Activated gamma-delta T cell treated with anti-CD3 and anti-CD28 coated beads, Interleukin-2, amount 50 U/mL, for 16 hours (primary cell): ENCODE measurements around the gene DCUN1D5.
A peak's percentile ranks its signal among the peaks of the same experiment; 100 is the strongest.

Experiments used
- DNase-seq: peaks from one replicate; pipeline ENCODE4 v3.0.0-alpha.2; 2020; ENCODE audit warnings: low read depth

Gene DCUN1D5

DNA sequence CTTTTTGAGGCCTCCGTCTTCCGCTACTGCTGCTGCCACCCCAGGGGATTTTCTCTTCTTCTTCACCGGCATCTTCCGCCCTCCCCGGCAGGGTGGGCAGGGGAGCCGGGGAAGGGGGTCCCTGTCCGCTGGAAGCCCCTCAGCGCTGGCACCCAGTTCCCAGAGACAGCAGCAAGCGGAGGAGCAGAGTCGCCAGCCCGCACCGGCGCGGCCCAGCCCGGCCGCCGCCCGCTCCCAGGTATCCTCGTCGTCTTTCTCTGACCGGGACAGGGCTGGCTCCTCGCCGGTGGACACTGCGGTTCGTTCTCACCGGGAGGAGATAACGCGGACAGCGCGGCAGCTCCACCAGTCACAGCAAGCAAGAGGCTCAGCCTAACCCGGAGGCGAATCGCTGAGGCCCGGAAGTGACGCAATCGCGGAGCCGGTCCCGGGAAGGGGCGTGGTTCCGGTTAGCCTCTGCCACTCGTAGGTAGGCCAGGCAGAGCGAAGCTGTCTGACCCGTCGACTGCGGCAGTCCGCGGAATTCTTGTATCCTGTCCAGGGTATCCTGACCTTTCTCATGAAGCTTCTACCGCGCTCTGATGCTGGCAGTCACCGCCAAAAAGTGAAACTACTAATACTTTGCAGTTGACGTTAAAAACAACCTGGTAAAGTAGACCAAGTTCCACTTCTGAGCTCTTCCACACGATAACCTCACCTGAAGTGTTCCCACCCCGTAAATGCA lies at the start of gene DCUN1D5:
Gene DCUN1D5 (minus strand): TSS at position 360 of the 724 bp plus-strand sequence. CDS start 288 bp downstream, at position 72.
- peak; percentile 92 for DNase-seq

DNA sequence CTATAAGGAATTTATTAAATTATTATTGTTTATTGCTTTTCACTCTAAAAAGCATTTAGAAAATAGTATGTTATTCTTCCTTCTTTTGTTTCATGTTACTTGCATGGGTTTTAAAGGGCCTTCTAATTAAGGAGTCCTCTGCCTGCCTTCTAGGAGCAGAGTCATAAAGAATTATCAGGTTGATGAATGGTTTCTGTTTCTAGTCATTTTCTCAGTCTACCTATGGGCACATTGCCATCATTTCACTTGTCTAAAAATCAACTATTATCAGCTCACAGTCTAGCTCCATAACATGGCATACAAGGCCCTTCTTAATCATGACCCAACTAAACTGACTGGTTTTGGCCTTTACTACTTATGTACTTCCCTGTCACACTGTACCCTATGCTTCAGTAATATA lies 33.5 kb upstream of the DCUN1D5 start:
- no peak for DNase-seq

- DNase-seq = no peak
These were observed 22.9 kb upstream of the DCUN1D5 start for GRCh38 chr11:103114836-103115235.

- DNase-seq = no peak
These were observed 20.4 kb upstream of the DCUN1D5 start for GRCh38 chr11:103112364-103112763.

DNA sequence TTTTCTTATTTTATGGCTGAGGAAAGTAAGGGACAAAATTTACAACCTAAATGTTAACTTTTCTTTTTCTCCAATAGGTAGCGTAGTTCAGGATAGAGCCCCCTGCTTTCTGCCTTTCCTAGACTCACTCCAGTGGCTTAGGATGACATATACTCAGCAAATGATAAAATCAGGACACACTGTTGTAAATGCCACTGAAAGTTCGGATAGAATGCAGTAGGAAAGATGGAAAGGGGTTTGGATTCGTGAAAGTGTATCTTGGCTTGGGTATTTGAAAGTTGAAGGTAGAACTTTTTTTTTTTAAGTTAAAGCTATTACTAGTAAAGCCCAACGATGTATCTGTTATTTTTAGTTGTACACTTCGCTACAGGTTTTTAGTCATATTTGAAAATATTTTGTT lies 19.4 kb upstream of the DCUN1D5 start:
- no peak for DNase-seq

- no peak for DNase-seq
These were observed 18.4 kb upstream of the DCUN1D5 start for GRCh38 chr11:103110391-103110790.

- DNase-seq = no peak
These were observed 17.9 kb upstream of the DCUN1D5 start for GRCh38 chr11:103109818-103110388.

DNA sequence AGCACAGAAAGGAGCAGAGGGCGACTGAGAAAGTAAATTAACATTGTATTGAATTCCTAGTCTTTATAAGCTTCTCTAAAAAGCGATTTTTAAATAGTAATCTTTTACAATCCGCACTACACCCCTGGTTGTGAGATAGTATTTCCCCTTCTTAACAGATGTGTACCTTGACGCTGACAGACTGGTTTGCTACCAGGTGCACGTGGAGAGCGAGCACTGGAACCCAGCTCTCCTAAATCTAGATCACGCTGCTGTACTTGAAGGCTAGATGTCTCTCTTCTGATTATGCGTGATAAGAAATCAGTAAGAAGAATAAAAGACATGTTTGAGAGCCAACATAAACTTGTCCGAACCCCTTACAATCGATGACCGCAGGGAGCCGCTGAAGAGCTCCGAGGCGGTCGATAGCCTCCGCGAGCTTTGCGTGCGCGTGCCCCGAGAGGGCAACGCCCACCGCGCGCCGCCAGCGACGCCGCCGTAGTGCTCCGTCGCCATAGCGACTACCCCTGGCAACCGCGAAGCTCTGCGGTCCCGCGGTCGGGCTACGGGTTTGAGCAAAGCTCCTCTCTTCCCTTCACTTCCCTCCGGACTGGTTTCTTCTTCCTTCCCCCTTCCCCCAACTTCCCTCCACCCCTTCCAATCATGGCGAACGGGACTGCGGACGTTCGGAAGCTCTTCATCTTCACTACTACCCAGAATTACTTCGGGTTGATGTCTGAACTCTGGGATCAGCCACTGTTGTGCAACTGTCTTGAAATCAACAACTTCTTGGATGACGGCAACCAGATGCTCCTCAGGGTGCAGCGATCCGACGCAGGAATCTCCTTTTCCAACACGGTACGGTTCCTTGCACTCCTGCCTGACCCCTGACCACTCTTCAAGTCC lies 17.2 kb upstream of the DCUN1D5 start, which contains the start of gene DYNC2H1:
Gene DYNC2H1 (plus strand): TSS at position 494 of the 885 bp plus-strand sequence. CDS start 149 bp downstream, at position 643.
- peak; percentile 73 for DNase-seq

DNA sequence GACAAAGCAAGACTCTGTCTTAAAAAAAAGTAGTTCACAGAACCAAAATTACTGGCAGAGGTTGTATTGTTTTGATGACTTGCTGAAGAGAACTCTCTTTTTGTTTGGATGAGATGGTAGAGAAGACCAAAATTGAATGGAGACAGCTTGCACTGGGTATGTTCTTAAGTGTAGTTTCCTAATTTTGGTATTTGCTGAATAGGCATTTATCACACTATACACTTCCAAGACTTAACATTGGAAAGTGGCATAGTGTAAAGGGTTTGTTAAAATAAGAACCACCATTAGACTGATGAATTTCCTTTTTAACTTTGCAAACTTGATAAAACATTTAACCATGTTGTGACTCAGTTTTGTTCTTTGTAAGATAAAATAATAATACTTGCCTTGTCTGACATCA lies 5.3 kb upstream of the DCUN1D5 start:
- no peak for DNase-seq

DNA sequence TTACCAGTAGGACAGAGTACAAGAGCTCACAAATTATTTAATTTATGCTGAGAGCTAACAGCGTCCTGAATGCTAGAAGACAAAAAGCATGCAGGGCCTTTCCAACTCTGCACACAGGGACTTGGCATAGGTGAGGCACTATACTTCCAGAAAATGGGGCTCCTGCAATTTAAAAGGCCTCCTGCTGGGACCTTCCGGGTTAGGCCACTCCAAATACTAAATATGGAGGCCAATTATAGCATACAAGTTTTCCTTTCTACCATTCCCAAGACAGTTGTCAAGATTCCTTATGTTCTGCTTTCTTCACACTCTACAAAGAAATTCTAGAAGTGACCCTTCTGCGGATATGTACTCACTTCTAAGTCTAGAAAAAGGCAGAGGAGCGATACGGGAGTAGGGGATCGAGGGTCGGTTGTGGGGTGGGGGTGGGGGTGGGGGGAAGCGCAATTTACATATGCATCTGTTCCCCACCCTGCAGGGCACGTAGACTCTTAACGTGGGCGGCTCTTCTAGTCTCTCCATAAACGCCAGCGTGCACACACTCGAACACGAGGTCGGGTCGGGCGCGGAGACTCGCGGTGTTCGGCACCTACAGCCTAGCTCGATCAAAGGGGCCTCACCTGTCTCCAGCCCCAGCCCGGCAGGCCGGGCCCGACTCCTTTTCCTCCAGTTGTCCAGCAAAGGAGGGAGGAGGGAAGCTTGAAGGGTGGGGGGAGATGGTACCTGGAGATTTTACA lies 728 bp downstream of the DCUN1D5 start:
- peak; percentile 9 for DNase-seq

GRCh38 chr11:103086461-103086860 lies 5.5 kb downstream of the DCUN1D5 start:
- DNase-seq = no peak

DNA sequence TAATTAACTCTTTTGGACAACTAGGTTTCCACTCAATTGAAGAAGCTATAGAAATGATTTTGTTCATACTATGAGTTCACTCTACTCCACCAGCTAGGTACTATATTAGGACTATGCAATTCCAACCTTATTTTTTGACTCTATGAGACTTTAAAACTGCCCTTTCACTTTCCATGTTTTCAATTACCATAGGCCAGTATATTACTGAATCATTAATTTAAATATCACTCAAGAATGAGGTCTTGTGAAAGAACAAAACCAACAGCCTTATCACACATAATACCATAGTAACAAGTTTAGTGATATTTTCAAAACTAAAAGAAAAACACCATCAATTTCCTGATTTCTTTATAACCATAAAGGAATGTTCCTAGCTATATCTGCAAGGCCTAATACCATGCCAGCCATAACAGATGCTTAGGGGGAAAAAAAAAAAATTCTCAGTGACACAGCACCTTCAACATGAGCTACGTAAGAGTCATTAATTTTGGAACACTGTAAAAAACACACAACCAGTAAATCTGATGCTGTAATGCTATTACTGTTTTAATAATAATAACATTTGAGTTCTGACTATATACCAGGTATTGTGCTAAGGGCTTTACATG lies 6.1 kb downstream of the DCUN1D5 start:
- no peak for DNase-seq

- no peak for DNase-seq
These were observed 12.1 kb downstream of the DCUN1D5 start for GRCh38 chr11:103079833-103080232.

DNA sequence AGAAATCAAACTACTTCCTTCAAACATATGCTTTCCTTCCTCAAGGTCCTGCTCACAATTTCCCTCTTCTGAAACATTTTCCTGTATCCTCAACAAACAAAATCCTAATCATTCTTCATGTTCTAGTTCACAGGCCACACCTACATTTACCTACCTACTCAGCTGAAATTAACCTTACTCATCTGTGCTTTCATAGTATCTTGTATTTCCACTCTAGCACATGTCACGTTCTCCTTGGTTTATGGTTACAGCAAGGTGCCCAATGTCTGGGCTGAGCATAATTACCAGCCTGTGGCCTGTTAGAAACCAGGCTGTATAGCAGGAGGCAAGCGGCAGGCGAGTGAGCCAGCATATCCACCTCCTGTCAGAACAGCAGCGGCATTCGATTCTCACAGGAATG lies 13.2 kb downstream of the DCUN1D5 start:
- DNase-seq = no peak

GRCh38 chr11:103077554-103077953 lies 14.4 kb downstream of the DCUN1D5 start:
- DNase-seq = no peak

- no peak for DNase-seq
These were observed 15.6 kb downstream of the DCUN1D5 start for GRCh38 chr11:103076361-103076760.

DNA sequence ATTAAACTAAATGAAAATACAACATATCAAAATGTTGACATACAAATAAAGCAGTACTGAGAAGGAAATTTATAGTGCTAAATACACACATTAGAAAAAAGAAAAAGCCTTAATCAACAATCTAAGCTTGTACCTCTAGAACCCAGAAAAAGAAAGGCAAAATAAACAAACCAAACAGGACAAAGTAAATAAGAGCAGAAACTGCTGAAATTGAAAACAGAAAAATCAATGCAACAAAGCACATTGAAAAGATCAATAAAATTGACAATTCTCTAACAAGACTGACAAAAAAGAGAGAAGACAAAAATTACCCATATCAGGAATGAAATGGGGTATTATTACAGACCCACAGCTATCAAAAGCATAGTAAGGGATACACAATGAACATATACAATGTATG lies 21.0 kb downstream of the DCUN1D5 start:
- DNase-seq = no peak

DNA sequence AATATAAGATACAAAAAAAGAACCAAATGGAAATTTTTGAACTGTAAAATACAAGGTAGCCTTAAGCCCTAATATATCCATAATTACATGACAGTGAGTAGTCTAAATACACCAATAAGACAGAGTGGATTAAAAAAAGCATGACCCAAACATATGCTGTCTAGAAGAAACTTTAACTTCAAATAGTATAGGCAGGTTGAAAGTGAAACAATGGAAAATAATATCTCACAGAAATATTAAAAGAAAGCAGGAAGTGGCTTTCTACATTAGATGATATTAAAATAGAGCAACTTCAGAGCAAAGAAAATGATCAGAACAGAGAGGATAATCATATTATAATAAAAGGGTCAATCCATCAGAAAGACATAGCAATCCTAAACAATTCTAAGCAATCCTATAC lies 21.8 kb downstream of the DCUN1D5 start:
- DNase-seq = no peak

GRCh38 chr11:103069367-103069766 lies 22.6 kb downstream of the DCUN1D5 start:
- no peak for DNase-seq

GRCh38 chr11:103067118-103067517 lies 24.8 kb downstream of the DCUN1D5 start:
- DNase-seq = no peak

DNA sequence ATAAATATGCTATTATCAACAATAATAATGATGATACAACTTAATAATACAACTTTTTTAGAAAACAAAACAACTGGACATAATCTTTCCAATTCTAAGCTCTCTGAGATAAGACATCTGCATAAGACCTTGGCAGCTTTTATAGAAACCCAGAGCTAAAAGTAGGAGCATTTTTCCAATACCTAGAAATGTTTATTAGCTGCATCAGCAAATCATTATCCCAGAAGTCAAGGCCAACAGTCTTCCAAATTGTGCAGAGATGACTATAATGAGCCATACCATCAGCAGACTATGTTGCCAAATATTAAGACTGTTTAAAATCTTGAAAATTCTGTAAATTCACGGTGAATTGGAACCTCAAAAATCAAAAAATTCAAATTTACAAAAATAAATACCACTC lies 30.3 kb downstream of the DCUN1D5 start:
- DNase-seq = no peak
